GM19395 (cell line): Measurements from ENCODE around the gene GPSM1.

Experiments used
- ATAC-seq: cut with Tn5 transposase; IDR thresholded peaks from one replicate; pipeline ENCODE4 v1.9.1; 2021; ENCODE audit warnings: mild to moderate bottlenecking, moderate library complexity; ENCODE audit not compliant: unreplicated experiment

GPSM1 gene

DNA sequence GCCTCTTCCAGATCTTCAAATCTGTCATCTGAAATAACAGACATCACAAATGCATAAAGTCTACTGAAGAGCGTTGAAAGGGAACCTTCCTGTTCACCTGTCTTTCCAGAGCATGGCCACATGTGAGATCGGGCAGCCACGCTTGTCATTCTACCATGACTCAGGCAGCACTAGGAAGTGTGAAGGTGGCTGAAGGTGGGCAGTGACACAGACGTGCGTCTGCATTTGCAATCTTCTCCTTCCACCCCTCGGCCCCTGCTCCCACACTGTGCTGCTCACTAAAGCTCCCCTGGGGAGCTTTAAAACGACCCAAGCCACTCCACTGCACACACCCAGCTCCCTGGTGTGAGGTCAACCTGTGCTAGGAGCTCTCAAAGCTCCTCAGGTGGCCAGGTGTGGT lies 80.6 kb downstream of the GPSM1 start:
- no peak for ATAC-seq
